ENCODE measurements around the gene SYNGR3. TPM values are rescaled to one million over a fixed set of nuclear protein-coding genes. Genes with fewer than 3 reads are reported as not detected.

The SYNGR3 gene
- total RNA-seq, 1 donor from 2014 or later: 5.6 TPM

DNA sequence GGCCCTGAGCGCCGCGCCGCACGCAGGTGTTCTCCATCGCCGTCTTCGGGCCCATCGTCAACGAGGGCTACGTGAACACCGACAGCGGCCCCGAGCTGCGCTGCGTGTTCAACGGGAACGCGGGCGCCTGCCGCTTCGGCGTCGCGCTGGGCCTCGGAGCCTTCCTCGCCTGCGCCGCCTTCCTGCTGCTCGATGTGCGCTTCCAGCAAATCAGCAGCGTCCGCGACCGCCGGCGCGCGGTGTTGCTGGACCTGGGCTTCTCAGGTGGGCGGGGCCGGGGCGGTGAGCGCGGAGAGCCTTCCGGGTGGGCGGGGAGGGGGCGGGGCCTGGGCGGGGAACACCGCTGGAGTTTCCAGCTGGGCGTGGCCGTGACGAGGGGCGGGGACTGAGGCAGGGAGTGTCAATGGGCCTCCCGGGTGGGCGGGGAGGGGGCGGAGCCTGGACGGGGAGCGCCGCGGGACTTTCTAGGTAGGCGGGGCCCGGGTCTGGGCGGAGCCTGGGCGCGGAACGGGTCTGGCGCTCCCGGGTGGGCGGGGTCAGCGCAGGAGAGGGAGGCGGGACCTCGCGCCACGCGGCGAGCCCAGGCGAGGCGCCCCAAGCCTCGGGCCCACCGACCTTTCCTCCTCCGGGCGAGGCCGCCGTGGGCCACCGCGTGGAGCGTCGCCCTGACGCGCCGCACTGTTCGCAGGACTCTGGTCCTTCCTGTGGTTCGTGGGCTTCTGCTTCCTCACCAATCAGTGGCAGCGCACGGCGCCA, 2.4 kb downstream of the SYNGR3 start:
- no peak for DNase-seq (ENCODE audit: extremely low read depth, low read depth, low spot score)

DNA sequence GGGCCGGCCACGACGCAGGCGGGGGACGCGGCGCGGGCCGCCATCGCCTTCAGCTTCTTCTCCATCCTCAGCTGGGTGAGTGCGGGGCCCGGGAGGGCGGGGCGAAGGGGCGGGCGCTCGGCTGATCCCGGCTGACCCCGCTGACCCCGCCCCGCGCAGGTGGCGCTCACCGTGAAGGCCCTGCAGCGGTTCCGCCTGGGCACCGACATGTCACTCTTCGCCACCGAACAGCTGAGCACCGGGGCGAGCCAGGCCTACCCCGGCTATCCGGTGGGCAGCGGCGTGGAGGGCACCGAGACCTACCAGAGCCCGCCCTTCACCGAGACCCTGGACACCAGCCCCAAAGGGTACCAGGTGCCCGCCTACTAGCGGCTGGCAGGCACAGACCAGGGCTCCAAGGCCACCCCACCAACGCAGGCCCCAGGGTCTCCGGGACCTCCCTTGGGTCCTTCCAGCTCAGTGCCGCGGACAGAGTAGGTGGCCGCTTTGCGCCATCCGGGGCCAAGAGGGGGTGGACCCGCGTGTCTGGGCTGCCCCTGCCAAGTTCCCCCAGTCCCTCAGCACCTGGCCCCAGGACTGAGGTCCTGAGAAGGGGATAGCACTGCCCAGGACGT, 3.0 kb downstream of the SYNGR3 start:
- no peak for DNase-seq (ENCODE audit: extremely low read depth, low read depth, low spot score)

DNA sequence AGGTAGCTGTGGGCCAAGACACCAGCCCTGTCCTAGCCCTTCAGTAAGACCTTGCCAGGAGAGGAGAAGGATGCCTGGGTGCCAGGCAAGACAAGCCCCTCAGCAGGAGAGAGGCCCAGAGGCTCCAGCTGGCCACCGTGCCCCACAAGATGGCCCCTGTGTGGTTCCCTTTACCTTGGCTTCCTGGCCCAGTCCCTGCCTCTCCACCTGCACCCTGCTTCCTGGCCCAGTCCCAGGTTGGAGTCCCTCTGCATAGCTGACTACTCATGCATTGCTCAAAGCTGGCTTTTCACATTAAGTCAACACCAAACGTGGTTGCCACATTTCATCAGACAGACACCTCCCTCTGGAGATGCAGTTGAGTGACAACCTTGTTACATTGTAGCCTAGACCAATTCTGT, 4.0 kb downstream of the SYNGR3 start:
- DNase-seq (ENCODE audit: extremely low read depth, low read depth, low spot score): no peak

DNA sequence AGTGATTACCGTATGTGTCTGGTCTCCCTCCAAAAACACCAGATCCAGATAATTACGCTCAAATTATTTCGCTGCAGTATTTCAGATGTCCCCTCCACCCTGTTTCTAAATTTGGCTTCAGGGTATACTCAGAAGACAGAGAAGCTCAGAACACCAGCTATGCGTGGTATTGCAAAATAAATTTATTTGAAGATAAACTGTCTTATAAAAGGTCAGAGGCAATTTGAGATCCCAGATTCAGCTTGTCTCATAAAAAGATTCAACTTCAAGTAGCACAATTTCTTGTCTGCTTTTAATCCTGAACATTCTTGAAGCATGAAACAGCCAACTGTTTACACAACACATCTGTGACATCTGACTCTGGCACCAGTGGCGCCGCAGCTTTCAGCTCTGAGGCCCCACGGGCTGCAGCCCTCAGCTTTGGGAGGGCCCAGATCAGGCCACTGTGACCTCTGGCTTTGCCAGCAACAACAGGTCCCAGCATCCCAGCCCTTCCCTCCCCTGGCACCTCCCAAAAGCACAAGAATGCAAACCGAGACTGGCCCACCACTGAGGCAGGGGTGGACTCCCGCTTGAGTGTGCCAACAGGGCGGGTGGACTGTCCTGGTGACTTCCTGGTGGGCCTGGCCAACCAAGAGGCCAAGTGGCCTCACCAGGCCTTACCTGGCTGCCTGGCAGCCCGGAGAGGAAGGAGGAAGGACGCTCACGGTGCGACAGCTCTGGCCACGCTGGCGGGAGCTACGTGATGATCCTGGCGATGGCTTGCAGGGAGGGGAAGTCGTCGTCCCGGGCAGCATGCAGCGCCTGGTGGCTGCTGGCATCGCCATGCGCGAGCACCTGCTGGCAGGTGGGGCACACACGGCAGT, 8.0 kb downstream of the SYNGR3 start:
- DNase-seq (ENCODE audit: extremely low read depth, low read depth, low spot score): no peak

DNA sequence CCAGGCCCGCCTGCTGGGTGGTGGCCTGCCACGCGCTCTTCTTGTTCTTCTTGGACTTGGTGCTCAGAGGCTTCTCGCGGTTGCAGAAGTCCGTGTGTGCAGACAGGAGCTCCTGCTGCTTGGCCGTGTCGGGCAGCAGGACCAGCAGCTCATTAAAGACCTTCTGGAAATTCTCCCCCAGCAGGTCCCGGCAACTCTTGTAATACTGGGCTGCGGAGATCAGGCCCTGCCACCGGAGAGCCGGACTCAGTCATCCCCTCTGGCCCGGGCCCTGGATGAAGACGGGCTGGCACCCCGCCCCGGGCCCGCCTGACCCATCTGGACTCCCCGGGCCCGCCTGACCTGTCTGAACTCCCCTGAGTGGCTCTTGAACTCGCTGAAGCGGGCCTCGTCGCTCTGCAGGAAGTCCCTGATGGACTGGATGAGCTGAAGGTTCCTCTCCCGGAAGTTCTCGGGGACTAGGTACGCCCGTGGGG, 8.6 kb downstream of the SYNGR3 start:
- no peak for DNase-seq (ENCODE audit: extremely low read depth, low read depth, low spot score)

DNA sequence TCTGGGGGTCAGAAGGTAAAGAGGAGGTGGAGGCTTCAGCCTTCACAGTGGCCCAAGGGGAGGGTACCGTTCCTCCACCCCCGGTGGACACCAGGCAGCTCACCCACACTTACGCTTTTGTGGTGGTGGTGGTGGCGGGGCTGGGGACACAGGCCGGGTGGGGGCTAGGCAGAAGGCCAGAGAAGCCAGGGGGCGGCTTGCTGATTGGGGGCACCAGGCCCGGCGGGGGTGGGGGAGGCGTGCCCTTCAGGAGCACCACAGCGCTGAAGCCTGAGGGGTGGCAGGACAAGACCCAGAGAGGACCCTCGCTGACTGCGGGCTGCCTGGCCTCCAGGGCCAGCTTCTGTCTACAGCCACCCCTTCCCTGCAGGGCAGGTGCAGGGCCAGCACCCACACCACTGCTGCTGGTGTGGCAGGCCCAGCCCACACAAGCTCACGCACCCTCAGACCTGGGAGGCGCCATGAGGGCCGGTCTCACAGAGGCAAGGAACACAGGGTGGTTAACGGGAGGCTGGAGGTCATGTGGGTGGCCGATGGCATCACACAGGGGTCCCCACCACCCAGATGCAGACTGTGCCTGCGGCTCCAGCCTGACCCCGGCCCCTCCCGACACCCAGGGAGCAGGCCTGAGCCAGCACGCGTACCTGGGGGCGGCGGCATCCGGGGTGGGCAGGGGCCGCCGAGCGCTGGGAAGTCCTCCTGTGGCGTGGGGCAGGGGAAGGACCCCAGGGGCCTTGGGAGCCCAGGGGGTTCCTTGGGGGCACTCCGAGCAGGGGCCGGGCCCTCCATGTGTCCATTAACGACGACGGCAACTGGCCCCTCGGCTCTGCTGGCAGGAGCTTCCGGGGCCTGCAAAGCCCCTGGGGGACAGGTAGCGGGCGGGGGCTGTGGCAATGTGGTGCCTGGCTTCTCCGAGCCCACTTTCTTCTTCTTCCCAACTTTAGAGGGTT, 9.4 kb downstream of the SYNGR3 start:
- DNase-seq (ENCODE audit: extremely low read depth, low read depth, low spot score): no peak

DNA sequence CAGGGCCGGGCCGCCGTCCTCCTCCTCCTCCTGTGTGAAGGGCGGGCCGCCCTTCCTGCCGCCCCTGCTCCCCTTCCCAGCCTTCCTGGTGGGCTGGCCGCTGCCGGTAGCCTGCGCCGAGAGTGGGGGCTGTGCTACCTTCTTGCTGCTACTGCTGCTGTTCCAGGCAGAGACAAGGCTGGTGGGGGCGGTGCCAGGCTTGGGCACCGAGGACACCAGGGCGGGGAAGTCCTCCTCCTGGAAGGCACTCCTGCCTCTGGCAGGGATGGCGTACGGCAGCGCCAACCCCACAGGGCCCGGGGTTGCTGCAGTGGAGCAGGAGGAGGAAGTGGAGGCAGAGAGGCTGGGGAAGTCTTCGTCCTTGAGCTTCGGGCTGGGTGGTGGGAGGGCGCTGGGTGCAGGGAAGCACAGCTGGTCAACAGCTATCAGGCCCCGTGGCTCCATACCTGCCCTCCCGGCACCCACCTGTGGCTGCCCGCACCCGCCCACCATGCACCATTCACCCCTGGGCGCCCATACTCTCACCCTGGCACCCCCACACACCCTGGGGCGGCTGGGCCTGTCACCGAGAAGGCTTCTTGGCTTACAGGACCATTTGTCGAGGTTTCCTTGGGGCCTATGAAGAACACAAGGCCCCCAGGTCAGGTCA, 10.2 kb downstream of the SYNGR3 start:
- no peak for DNase-seq (ENCODE audit: extremely low read depth, low read depth, low spot score)

DNA sequence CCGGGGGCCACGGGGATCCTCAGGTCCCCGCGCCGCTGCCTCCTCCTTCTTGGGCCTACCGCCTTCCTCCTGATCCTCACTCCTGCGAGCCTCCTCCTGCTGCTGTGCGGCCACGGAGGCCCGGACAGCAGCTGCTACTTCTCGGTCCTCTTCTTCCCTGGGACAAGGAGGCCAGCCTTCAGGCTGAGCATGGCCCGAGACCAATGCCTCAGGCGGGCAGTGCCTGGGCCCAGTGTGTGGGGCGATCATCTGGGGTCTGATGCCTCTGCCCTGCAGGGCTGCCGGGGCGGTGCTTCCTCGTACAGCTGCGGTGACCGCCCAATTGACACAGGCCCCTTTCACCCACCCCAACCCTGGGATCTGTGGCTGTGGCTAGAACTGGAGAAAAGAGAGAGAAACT, 11.3 kb downstream of the SYNGR3 start:
- no peak for DNase-seq (ENCODE audit: extremely low read depth, low read depth, low spot score)

DNA sequence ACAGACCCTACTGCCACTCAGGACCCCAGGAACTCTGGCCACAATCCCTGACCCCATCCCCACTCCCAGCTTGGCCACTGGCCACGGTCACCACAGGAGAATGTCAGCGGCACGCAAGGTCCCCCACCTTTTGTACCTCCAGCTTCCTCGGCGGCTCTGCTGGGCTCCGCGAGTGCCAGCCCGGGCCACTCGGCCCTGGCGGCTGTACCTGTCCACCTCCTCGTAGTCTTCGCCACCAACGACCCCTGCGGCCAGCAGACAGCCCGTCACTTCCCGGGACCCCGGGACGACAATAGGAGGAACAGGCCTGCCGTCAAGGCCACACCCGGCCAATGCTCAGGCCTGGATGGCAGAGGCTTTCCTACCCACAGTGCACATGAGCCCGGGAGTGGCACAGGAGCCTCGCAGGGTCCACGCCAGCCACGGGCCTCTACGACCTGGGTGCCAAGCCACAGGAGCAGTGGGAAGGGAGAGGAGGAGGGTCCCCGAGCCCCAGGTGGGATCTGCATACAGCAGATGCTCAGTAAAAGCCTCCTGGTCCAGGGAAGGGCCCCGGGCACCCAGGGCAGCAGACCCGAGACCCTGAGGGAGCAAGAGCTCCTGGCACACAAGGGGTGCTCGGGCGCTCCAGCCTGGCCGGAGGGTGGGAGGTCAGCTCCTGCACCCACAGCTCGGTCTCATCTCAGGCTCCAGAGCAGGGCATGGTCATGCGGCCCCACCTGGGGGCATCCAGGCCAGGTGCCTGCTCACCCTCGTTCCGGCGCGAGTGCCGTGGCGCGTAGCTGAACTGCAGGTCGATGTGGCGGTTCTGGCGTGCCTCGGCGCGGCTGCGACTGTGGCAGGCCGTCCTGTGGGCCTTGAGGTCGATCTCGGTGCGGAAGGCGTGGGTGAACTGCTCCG, 11.9 kb downstream of the SYNGR3 start:
- DNase-seq (ENCODE audit: extremely low read depth, low read depth, low spot score): no peak

DNA sequence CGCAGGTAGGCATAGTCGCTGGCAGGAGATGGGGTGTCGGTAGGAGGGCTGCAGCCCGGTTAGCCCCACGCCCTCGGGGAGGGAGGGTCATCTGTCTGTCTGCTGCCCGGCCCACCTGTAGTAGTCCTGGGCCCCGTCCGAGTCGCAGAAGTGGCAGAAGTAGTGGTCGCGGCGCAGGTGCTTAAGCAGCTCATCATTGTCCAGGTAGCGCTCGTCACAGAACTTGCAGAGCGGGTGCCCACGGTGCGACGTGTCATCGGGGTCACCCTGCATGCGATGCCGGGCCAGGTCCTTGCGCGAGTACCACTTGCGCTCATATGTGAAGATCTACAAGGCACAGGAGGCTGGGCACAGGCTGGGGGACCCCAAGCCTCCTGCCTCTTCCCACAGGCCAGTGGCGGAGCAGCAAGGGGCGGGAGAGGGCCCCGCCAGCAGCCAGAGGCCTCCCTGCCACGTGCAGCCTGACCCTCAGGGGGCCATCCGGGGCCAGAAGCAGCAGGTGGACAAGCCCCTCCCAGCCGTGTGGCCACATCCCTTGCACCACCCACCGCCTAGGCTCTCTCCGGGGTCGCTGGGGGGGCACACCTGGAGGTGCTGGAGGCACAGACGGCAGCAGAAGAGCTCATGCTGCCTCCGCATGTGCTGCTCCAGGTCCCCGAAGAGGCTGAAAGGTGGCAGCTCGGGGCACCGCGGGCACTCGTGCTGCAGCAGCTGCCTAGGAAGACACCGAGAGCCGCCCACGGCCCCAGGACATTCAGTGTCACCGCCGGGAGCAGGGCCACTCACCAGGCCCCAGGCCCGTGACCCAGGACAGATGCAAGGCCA, 12.8 kb downstream of the SYNGR3 start:
- no peak for DNase-seq (ENCODE audit: extremely low read depth, low read depth, low spot score)

DNA sequence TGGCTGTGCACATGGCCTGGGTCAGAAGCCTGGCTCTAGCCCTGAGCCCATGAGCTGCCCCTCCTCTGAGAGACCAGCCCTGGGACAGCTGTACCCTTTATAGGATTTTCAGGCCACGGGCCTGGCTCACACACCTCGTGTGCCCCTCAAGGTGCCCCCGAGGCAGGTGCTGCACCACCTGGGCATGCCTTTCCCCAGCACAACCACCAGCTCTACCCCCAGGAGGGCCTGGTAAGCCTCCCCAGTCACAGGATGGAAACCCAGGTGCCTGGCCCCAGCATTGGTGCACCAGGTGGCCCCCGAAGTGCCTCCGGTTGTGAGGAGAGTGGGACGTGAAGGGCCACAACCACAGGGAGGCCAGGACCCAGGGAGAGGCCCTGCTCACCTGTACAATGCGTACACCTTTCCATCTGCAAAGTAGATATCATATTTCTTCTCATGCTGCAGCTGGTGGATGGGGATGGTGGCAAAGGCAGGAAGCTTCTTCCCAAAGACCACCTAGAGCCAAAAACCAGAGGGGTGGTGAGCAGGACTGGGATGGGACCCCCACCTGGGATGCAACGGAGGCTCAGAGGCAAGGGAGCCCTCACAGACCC, 13.6 kb downstream of the SYNGR3 start:
- DNase-seq (ENCODE audit: extremely low read depth, low read depth, low spot score): no peak

DNA sequence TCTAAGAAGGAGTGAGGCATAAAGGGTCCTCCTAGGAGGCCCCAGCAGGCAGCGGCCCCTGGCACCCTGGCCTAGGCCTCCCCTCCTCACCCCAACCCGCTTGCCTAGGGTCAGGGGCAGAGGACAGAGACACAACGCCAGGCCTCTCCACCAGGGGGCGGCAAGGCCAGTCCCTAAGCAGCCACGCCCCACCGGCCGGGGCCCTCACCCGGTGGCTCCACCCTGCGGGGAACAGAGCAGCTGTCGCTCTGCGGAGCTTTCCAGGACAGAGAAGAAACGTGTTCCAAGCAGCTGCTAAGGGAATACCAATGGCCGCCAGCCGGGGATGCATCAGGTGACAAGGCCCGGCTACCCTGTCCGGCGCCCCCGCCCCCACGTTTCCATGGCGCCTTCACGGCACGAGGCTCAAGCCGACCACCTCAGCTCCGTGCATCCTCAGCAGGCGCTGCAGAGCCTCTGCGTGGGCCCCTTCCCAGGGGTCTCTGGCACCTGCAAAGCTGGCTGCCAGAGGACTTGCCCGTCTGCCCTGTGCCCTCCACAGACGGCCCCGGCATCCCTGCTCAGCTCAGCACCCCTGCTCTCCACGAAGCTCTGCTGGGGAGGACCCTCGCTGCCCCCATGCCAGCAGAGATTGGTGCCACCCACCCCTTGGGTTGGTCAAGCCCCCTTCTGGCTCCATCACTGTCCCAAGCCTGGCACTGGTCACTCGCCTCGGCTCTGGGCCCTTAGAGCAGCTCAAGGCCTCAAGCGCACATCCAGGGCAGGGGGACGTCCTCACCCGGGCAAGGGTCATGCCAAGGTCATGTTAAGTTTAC, 14.3 kb downstream of the SYNGR3 start:
- no peak for DNase-seq (ENCODE audit: extremely low read depth, low read depth, low spot score)

DNA sequence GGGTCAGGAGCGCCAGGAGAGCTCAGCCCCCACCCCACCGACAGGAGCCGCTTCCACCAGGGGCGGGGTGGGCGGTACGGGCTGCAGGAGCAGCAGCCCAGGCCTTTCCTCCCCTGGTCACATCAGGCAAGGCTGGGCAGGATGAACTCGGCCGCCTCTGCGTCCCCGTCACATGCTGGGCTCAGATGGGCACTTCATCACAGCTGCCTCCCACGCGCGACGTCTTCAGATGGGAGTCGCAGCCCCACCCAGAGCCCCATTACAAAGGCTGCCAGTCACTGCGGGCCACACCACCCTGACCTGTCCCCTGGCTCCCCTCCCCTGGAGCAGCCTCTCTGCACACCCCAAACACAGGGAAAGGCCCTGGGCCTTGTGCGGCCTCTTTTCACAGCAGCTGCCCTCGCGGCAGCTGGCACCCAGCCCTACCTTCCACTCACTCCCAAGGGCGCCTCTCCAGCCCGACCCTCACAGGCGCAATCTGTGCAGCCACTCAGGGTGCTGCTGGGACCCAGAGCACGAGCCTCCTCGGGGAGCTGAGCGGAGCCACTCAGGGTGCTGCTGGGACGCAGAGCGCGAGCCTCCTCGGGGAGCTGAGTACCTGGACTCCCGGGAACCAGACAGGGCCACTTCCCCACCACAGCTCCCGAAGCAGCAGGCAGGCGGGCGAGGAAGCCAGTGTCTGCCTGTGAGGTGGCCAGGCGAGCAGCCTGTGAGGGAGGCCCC, 15.2 kb downstream of the SYNGR3 start:
- DNase-seq (ENCODE audit: extremely low read depth, low read depth, low spot score): no peak

DNA sequence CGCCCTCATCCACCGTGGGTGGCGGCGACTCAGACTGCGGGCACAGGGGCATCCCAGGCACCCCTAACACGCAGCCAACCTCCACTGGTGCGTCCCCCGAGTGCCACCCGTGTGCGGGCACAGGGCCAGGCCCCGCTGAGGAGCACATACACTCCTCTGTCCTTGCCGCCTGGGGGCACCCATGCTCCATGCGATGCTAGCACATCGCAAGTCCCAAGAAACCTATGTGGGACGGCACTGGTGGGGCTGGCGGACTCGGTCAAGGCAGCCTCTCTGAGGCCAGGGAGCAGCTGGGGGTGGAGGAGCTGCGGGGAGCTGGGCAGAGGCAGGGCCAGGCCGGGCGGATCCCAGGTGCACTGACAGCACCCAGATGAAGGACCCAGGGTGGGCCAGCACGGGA, 15.9 kb downstream of the SYNGR3 start:
- no peak for DNase-seq (ENCODE audit: extremely low read depth, low read depth, low spot score)

DNA sequence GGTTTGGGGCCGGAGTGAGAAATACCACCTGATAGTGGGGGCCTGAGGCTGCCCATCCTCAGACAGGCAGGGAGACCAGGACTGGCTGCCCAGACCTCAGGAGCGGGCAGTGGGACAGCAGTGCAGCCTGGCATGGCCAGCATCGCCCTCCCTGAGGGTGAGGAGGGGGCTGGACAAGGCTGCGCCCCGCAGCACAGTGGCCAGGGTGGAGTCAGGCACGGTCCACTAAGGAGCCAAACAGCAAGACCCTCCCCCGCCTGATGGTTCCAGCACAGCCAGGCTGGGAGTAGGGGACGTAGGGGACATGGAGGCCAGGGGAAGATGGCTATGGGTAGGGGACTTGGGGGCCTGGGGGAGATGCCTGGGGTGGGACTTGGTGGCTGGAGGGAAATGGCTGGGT, 16.5 kb downstream of the SYNGR3 start:
- no peak for DNase-seq (ENCODE audit: extremely low read depth, low read depth, low spot score)
